Erythroblast (primary cell): ENCODE results near the gene CORO2B.

Experiments
- GATA1 ChIP-seq: IDR thresholded peaks from 2 replicates; pipeline ENCODE4 v1.6.1; 2011; ENCODE audit warnings: low read depth, mild to moderate bottlenecking, control low read depth, low read length, moderate library complexity
- POLR2A ChIP-seq: IDR thresholded peaks from 2 replicates; pipeline ENCODE4 v1.6.1; 2011; ENCODE audit warnings: mild to moderate bottlenecking, low read length

DNA sequence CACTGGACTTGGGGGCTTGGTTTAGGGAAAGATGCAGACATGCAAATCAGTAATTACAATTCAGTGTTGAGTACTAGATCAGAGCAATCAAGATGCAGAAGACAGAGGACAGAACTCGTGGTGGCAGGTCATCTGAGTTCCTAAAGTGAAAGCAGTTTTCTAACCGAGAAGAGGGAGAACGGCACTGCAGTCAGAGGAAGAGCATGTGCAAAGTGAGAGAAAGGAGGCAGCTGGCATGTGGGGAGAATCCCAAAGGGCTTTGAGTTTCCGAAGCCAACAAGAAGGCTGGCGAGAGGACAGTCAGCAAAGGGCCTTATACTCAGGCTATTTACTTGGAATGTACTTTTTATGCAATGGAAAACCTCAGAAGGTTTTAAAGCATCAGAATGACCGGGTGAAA, 154.9 kb downstream of the CORO2B start:
- TF ChIP-seq POLR2A (no peak), GATA1 (no peak)
